GM23338 (cell line): ENCODE measurements around the gene MRAP. TPM values are rescaled to one million over a fixed set of nuclear protein-coding genes. Genes with fewer than 3 reads are reported as not detected.

Experiments used
- ATAC-seq: fragments of 200-7000 bp; cut with Tn5 transposase; 3 replicates; pipeline ENCODE4 v1.9.1; 2020
- DNase-seq: peaks from one replicate; pipeline ENCODE4 v3.0.0-alpha.2; 2015; ENCODE audit warnings: low spot score
- H2AFZ ChIP-seq: fragments of 200-600 bp; sonication (generic); 2 replicates; pipeline ENCODE4 v1.8.0; 2016; ENCODE audit warnings: antibody characterized with exemption, mild to moderate bottlenecking, moderate library complexity
- H3F3A ChIP-seq: fragments of 200-600 bp; sonication (generic); replicated peaks from 2 replicates; pipeline ENCODE4 v1.8.0; 2017; ENCODE audit warnings: antibody characterized with exemption, mixed run types, low read depth
- H3K27ac ChIP-seq: fragments of 200-600 bp; sonication (generic); 2 replicates; pipeline ENCODE4 v1.6.1; 2016; ENCODE audit warnings: low read depth
- H3K27me3 ChIP-seq: fragments of 200-600 bp; sonication (generic); 2 replicates; pipeline ENCODE4 v1.8.0; 2016; ENCODE audit warnings: mild to moderate bottlenecking, mixed run types, moderate library complexity; ENCODE audit not compliant: insufficient read depth
- H3K36me3 ChIP-seq: fragments of 200-600 bp; sonication (generic); 2 replicates; pipeline ENCODE4 v1.8.0; 2016; ENCODE audit warnings: mild to moderate bottlenecking; ENCODE audit not compliant: insufficient read depth
- H3K4me1 ChIP-seq: fragments of 200-600 bp; sonication (generic); 2 replicates; pipeline ENCODE4 v1.8.0; 2016; ENCODE audit warnings: mild to moderate bottlenecking, moderate library complexity; ENCODE audit not compliant: insufficient read depth
- H3K4me2 ChIP-seq: fragments of 200-600 bp; sonication (generic); 2 replicates; pipeline ENCODE4 v1.7.1; 2017; ENCODE audit warnings: mixed run types
- H3K4me3 ChIP-seq: fragments of 200-600 bp; sonication (generic); 2 replicates; pipeline ENCODE4 v1.6.1; 2016; ENCODE audit warnings: mixed run types
- H3K79me2 ChIP-seq: fragments of 200-600 bp; sonication (generic); replicated peaks from 2 replicates; pipeline ENCODE4 v1.8.0; 2017; ENCODE audit warnings: mild to moderate bottlenecking; ENCODE audit not compliant: insufficient read depth
- H3K9me2 ChIP-seq: fragments of 200-600 bp; sonication (generic); 2 replicates; pipeline ENCODE4 v1.8.0; 2017; ENCODE audit not compliant: insufficient read depth
- H4K20me1 ChIP-seq: fragments of 200-600 bp; sonication (generic); replicated peaks from 2 replicates; pipeline ENCODE4 v1.8.0; 2017; ENCODE audit warnings: mild to moderate bottlenecking; ENCODE audit not compliant: insufficient read depth
- H3K27ac Mint-ChIP-seq: 2 replicates; pipeline ENCODE4 v1.8.0; 2020; ENCODE audit warnings: inconsistent platforms, mild to moderate bottlenecking, moderate library complexity, mixed read lengths
- H3K27me3 Mint-ChIP-seq: 3 replicates; pipeline ENCODE4 v1.8.0; 2022; ENCODE audit warnings: low read depth, mild to moderate bottlenecking, moderate library complexity, mixed read lengths, inconsistent platforms; ENCODE audit not compliant: insufficient read depth, poor library complexity
- H3K36me3 Mint-ChIP-seq: 3 replicates; pipeline ENCODE4 v1.8.0; 2021; ENCODE audit warnings: low read depth, mild to moderate bottlenecking, inconsistent platforms, moderate library complexity, mixed read lengths
- H3K4me1 Mint-ChIP-seq: 3 replicates; pipeline ENCODE4 v1.8.0; 2020; ENCODE audit warnings: mild to moderate bottlenecking, inconsistent platforms, mixed read lengths
- H3K4me3 Mint-ChIP-seq: 3 replicates; pipeline ENCODE4 v1.8.0; 2021; ENCODE audit warnings: moderate library complexity, mild to moderate bottlenecking, inconsistent platforms, mixed read lengths
- H3K9me3 Mint-ChIP-seq: 3 replicates; pipeline ENCODE4 v1.8.0; 2020; ENCODE audit warnings: moderate library complexity, mild to moderate bottlenecking, inconsistent platforms, mixed read lengths
- CREB1 ChIP-seq: fragments of 250-450 bp; sonication (Bioruptor Pico); IDR thresholded peaks from 2 replicates; pipeline ENCODE4 v1.5.0; 2020; ENCODE audit warnings: low read depth, mild to moderate bottlenecking, moderate library complexity
- EZH2 ChIP-seq: fragments of 200-600 bp; sonication (generic); IDR thresholded peaks from one replicate; pipeline ENCODE4 v1.8.0; 2017; ENCODE audit warnings: antibody characterized with exemption, mild to moderate bottlenecking, low read depth; ENCODE audit not compliant: unreplicated experiment
- EZH2phosphoT487 ChIP-seq: fragments of 200-600 bp; sonication (generic); IDR thresholded peaks from one replicate; pipeline ENCODE4 v1.8.1; 2018; ENCODE audit warnings: antibody characterized with exemption; ENCODE audit not compliant: unreplicated experiment
- JUNB ChIP-seq: IDR thresholded peaks from one replicate; pipeline ENCODE4 v1.6.1; 2016; ENCODE audit warnings: antibody characterized with exemption; ENCODE audit not compliant: unreplicated experiment
- NANOG ChIP-seq: IDR thresholded peaks from 2 replicates; pipeline ENCODE4 v1.6.1; 2016; ENCODE audit warnings: antibody characterized with exemption, borderline replicate concordance
- STAT1 ChIP-seq: IDR thresholded peaks from one replicate; pipeline ENCODE4 v1.6.1; 2016; ENCODE audit warnings: antibody characterized with exemption; ENCODE audit not compliant: unreplicated experiment
- ZNF114 ChIP-seq: fragments of 250-450 bp; sonication (Bioruptor Pico); IDR thresholded peaks from 2 replicates; pipeline ENCODE4 v1.5.0; 2020; ENCODE audit warnings: mild to moderate bottlenecking, moderate library complexity
- ZNF331 ChIP-seq: fragments of 250-450 bp; sonication (Bioruptor Pico); IDR thresholded peaks from 2 replicates; pipeline ENCODE4 v1.5.0; 2020; ENCODE audit warnings: low read depth, mild to moderate bottlenecking, moderate library complexity
- polyA plus RNA-seq: library from polyadenylated mRNA; unstranded; fragments of >200 nt; fragmentation: Nextera tagmentation; extraction: Ambion mirVana; gene quantifications from 2 replicates; pipeline ENCODE4 v1.2.1, GENCODE V29; 2016
- total RNA-seq: library from RNA; depleted of rRNA; stranded (reverse); fragments of >200 nt; shearing (Covaris generic); gene quantifications from 2 replicates; pipeline ENCODE4 v1.2.3, GENCODE V29; 2014
- TF ChIP-seq, protein P1 (sequence below): IDR thresholded peaks from one replicate; pipeline ENCODE4 v1.6.1; 2018; ENCODE audit warnings: antibody characterized with exemption; ENCODE audit not compliant: unreplicated experiment
- TF ChIP-seq, protein P2 (sequence below): IDR thresholded peaks from 2 replicates; pipeline ENCODE4 v1.6.1; 2016; ENCODE audit warnings: antibody characterized with exemption
- TF ChIP-seq, protein P3 (sequence below), 2 experiments: fragments of 200-600 bp in 1 of 2; sonication (generic) in 1 of 2; conservative IDR thresholded peaks; 2 replicates each; pipeline versions ENCODE4 v1.5.1 to v1.6.1; 2016 to 2017; ENCODE audit warnings: antibody characterized with exemption in 2 of 2, low read depth in 2 of 2, mild to moderate bottlenecking in 2 of 2, moderate library complexity in 1 of 2

Gene MRAP
- total and polyA plus RNA-seq, 2 experiments from 2014 or later: 0.78 TPM; not detected in 1

DNA sequence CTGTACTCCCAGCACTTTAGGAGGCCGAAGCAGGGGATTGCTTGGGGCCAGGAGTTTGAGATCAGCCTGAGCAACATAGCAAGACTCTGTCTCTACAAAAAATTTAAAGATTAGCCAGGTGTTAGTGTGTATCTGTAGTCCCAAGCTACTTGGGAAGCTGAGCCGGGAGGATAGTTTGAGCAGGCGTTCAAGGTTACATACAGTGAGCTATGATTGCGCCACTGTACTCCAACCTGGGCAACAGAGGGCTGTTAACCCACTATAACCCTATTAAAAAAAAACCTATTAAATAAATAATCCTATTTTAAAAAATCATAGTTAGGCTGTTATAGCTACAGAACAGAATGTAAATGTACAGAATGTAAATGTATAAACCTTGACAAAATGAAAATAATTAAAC, 22.0 kb upstream of the MRAP start:
- Histone ChIP-seq H3K4me3 (no peak overlapping the region), H3K4me2 (no peak overlapping the region), H3K4me1 (peaks cover 12% of the 10 kb centered on the region), H4K20me1 (peaks cover 14% of the 10 kb centered on the region), H3K9me2 (no peaks in the 10 kb centered on the region), H3K27me3 (no peaks in the 10 kb centered on the region), H2AFZ (no peak overlapping the region), H3K36me3 (peaks cover 14% of the 10 kb centered on the region; the same call in 1 of the 2 replicates), H3K27ac (no peak overlapping the region), H3K79me2 (peaks cover 40% of the 10 kb centered on the region), H3F3A (no peaks in the 10 kb centered on the region)
- Mint-ChIP-seq H3K27ac (no peak overlapping the region), H3K9me3 (no peaks in the 10 kb centered on the region), H3K4me1 (peaks cover 4% of the 10 kb centered on the region; the same call in 2 of the 3 replicates), H3K4me3 (no peak overlapping the region), H3K36me3 (peaks cover 30% of the 10 kb centered on the region), H3K27me3 (peaks cover 16% of the 10 kb centered on the region)
- ATAC-seq (no peak), DNase-seq (no peak)
- no peak for TF ChIP-seq NANOG
- no peak for TF ChIP-seq STAT1
- TF ChIP-seq EZH2: no peak
- TF ChIP-seq CREB1 (CRISPR knock-in tag): no peak
- TF ChIP-seq, protein P1, sequence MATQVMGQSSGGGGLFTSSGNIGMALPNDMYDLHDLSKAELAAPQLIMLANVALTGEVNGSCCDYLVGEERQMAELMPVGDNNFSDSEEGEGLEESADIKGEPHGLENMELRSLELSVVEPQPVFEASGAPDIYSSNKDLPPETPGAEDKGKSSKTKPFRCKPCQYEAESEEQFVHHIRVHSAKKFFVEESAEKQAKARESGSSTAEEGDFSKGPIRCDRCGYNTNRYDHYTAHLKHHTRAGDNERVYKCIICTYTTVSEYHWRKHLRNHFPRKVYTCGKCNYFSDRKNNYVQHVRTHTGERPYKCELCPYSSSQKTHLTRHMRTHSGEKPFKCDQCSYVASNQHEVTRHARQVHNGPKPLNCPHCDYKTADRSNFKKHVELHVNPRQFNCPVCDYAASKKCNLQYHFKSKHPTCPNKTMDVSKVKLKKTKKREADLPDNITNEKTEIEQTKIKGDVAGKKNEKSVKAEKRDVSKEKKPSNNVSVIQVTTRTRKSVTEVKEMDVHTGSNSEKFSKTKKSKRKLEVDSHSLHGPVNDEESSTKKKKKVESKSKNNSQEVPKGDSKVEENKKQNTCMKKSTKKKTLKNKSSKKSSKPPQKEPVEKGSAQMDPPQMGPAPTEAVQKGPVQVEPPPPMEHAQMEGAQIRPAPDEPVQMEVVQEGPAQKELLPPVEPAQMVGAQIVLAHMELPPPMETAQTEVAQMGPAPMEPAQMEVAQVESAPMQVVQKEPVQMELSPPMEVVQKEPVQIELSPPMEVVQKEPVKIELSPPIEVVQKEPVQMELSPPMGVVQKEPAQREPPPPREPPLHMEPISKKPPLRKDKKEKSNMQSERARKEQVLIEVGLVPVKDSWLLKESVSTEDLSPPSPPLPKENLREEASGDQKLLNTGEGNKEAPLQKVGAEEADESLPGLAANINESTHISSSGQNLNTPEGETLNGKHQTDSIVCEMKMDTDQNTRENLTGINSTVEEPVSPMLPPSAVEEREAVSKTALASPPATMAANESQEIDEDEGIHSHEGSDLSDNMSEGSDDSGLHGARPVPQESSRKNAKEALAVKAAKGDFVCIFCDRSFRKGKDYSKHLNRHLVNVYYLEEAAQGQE: no peak
- no peak for TF ChIP-seq ZNF331 (CRISPR knock-in tag)
- TF ChIP-seq, protein P2, sequence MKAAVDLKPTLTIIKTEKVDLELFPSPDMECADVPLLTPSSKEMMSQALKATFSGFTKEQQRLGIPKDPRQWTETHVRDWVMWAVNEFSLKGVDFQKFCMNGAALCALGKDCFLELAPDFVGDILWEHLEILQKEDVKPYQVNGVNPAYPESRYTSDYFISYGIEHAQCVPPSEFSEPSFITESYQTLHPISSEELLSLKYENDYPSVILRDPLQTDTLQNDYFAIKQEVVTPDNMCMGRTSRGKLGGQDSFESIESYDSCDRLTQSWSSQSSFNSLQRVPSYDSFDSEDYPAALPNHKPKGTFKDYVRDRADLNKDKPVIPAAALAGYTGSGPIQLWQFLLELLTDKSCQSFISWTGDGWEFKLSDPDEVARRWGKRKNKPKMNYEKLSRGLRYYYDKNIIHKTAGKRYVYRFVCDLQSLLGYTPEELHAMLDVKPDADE: no peak
- no peak for TF ChIP-seq EZH2phosphoT487
- TF ChIP-seq, protein P3, sequence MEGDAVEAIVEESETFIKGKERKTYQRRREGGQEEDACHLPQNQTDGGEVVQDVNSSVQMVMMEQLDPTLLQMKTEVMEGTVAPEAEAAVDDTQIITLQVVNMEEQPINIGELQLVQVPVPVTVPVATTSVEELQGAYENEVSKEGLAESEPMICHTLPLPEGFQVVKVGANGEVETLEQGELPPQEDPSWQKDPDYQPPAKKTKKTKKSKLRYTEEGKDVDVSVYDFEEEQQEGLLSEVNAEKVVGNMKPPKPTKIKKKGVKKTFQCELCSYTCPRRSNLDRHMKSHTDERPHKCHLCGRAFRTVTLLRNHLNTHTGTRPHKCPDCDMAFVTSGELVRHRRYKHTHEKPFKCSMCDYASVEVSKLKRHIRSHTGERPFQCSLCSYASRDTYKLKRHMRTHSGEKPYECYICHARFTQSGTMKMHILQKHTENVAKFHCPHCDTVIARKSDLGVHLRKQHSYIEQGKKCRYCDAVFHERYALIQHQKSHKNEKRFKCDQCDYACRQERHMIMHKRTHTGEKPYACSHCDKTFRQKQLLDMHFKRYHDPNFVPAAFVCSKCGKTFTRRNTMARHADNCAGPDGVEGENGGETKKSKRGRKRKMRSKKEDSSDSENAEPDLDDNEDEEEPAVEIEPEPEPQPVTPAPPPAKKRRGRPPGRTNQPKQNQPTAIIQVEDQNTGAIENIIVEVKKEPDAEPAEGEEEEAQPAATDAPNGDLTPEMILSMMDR (conservative IDR thresholded peaks at IDR 0.05; ENCODE audit: low read depth in 2 of 2): no peak
- TF ChIP-seq JUNB: no peak
- no peak for TF ChIP-seq ZNF114 (CRISPR knock-in tag)
